ENCODE data around the gene DSG3. TPM values are rescaled to one million over a fixed set of nuclear protein-coding genes. Genes with fewer than 3 reads are reported as not detected.

DSG3 gene
- total and polyA plus RNA-seq, 2 of the 13 experiments (the other 11 are each of a cell fraction or from before 2014, with no cell fraction given): not detected

DNA sequence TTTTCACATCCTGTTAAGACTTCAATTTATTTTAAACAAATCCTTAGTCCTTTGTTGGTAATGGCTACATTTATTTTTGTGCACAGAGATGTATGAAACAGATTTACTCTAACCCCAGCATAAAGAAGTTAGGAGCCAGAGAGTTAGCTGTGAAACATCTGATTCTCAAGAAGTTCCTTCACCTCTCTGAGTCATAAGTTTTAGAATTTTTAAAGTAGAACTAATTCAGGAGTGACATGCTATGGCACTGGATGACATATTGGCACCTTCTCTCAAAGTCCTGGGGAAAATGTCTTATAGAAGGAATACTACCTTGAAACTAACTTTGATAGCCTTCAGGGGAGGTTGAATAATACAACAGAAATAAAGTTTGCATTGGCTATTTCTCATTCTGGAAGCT is 44.0 kb downstream of the DSG3 start:
- H3K4me3 ChIP-seq (replicated peaks in 1 of 3; ENCODE audit: insufficient read depth in 1 of 3, low read depth in 2 of 3, low read length in 3 of 3): no peak overlapping the region
- no TSS peak for BruUV-seq (replicated peaks)
- H3K27ac ChIP-seq (ENCODE audit: extremely low read length, insufficient read depth, low read length): no peak overlapping the region
- H3K79me2 ChIP-seq (ENCODE audit: insufficient read depth, low read length): no peaks in the 10 kb centered on the region
- no peak overlapping the region for H2AFZ ChIP-seq (ENCODE audit: low read length)
- no peak overlapping the region for H3K4me2 ChIP-seq (ENCODE audit: low read depth, low read length)
- no peak for TF ChIP-seq CBX1 (IDR thresholded peaks at IDR 0.05; ENCODE audit: low read depth)
- no peak for TF ChIP-seq MED8 (CRISPR knock-in tag; IDR thresholded peaks at IDR 0.05; ENCODE audit: insufficient replicate concordance)
- TF ChIP-seq ZBTB33 (CRISPR knock-in tag; IDR thresholded peaks at IDR 0.05): no peak
- TF ChIP-seq ZBTB10 (CRISPR knock-in tag; IDR thresholded peaks at IDR 0.05; ENCODE audit: borderline replicate concordance): no peak
- no peak for TF ChIP-seq RORA (CRISPR knock-in tag; IDR thresholded peaks at IDR 0.05)
- TF ChIP-seq ATF7-NPFF (CRISPR knock-in tag; IDR thresholded peaks at IDR 0.05; ENCODE audit: low read depth): no peak
- TF ChIP-seq ZNF263 (CRISPR knock-in tag; IDR thresholded peaks at IDR 0.05): no peak
- H3K36me3 ChIP-seq (replicated peaks in 1 of 2; ENCODE audit: control insufficient read depth in 1 of 2, insufficient read depth in 2 of 2, low read length in 2 of 2): no peaks in the 10 kb centered on the region
- ATAC-seq (no peak), DNase-seq (ENCODE audit: low spot score) (no peak), FAIRE-seq (no peak)
- CTCF ChIA-PET (ENCODE audit: low intra/inter-chr PET ratio, low total read pairs): no interaction called here
- POLR2A ChIA-PET: no interaction called here
- no peaks in the 10 kb centered on the region for H3K9me3 ChIP-seq (ENCODE audit: low read length)
- H3K9ac ChIP-seq (ENCODE audit: insufficient read depth, low read depth, low read length): no peak overlapping the region
- H3K4me1 ChIP-seq (ENCODE audit: insufficient read depth, low read length): no peaks in the 10 kb centered on the region
- intact Hi-C loops (cut with micrococcal nuclease; ENCODE audit: unreplicated experiment): no loop called here
- H4K20me1 ChIP-seq (ENCODE audit: insufficient read depth, low read length): no peaks in the 10 kb centered on the region
- H3K27me3 ChIP-seq (ENCODE audit: control insufficient read depth in 1 of 2, insufficient read depth in 2 of 2, low read length in 2 of 2): peaks cover 0 to 12% of the 10 kb centered on the region in 2 experiments; a peak in 2 of 5 replicates
- in situ Hi-C loops (cut with HindIII; ENCODE audit: extremely low pct_ligation_motif_present, low pct_unique_long_range_greater_than_20kb): no loop called here
